IMR-90 (cell line): ENCODE data around the gene CHMP3. TPM values are rescaled to one million over a fixed set of nuclear protein-coding genes. Genes with fewer than 3 reads are reported as not detected.

Experiments
- ATAC-seq: fragments of 200-7000 bp; cut with Tn5 transposase; 2 replicates; pipeline ENCODE4 v1.9.1; 2020; ENCODE audit warnings: low read depth, mild to moderate bottlenecking, moderate library complexity
- BruUV-seq: library from RNA; stranded (reverse); fragments of 400-500 nt; replicated peaks from 2 replicates; lab custom pipeline; 2021; lab: Mats Ljungman, UMichigan
- CTCF ChIA-PET: fragments of 300-600 bp; formaldehyde crosslinking; extraction: SDS; loops from one replicate; lab custom pipeline; 2021; ENCODE audit warnings: antibody characterized with exemption; lab: Yijun Ruan, JAX
- POLR2A ChIA-PET: fragments of 300-600 bp; sonication (Branson Sonifier 250); formaldehyde crosslinking; loops from one replicate; lab custom pipeline; 2022; ENCODE audit warnings: antibody characterized with exemption; ENCODE audit not compliant: unreplicated experiment; lab: Charles Lee
- DNase-seq: peaks from one replicate; pipeline ENCODE4 v3.0.0; 2013
- H2AFZ ChIP-seq: replicated peaks from 2 replicates; pipeline ENCODE3; 2013; ENCODE audit warnings: low read length, mild to moderate bottlenecking; ENCODE audit not compliant: poor library complexity
- H2AK5ac ChIP-seq: 2 replicates; pipeline ENCODE4 v1.6.1; 2013; ENCODE audit warnings: low read depth, low read length, inconsistent platforms
- H2AK9ac ChIP-seq: replicated peaks from 2 replicates; pipeline ENCODE3; 2013; ENCODE audit warnings: mild to moderate bottlenecking, low read depth, low read length, moderate library complexity; ENCODE audit not compliant: poor library complexity
- H2BK120ac ChIP-seq: 2 replicates; pipeline ENCODE4 v1.6.1; 2013; ENCODE audit warnings: low read depth, low read length, inconsistent platforms
- H2BK15ac ChIP-seq: 3 replicates; pipeline ENCODE4 v1.6.1; 2013; ENCODE audit warnings: low read depth, low read length, inconsistent platforms
- H2BK20ac ChIP-seq: 2 replicates; pipeline ENCODE4 v1.6.1; 2013; ENCODE audit warnings: low read depth, mild to moderate bottlenecking, inconsistent platforms, low read length, moderate library complexity
- H2BK5ac ChIP-seq: 2 replicates; pipeline ENCODE4 v1.6.1; 2013; ENCODE audit warnings: mild to moderate bottlenecking, low read depth, low read length, inconsistent platforms; ENCODE audit not compliant: poor library complexity, severe bottlenecking
- H3K14ac ChIP-seq: replicated peaks from 2 replicates; pipeline ENCODE4 v1.6.1; 2013; ENCODE audit warnings: low read depth, low read length, inconsistent platforms
- H3K18ac ChIP-seq: 2 replicates; pipeline ENCODE4 v1.6.1; 2013; ENCODE audit warnings: low read depth, low read length, control low read depth
- H3K23ac ChIP-seq: 2 replicates; pipeline ENCODE4 v1.6.1; 2013; ENCODE audit warnings: low read depth, low read length, inconsistent platforms
- H3K27ac ChIP-seq: 2 replicates; pipeline ENCODE4 v1.5.1; 2013; ENCODE audit warnings: mild to moderate bottlenecking, control low read depth, low read length; ENCODE audit not compliant: insufficient read depth
- H3K27me3 ChIP-seq: 2 replicates; pipeline ENCODE4 v1.6.1; 2013; ENCODE audit warnings: low read length; ENCODE audit not compliant: control insufficient read depth, insufficient read depth
- H3K36me3 ChIP-seq: 2 replicates; pipeline ENCODE4 v1.6.1; 2013; ENCODE audit warnings: low read length, mixed read lengths; ENCODE audit not compliant: control insufficient read depth, insufficient read depth
- H3K4ac ChIP-seq: 2 replicates; pipeline ENCODE4 v1.6.1; 2013; ENCODE audit warnings: low read depth, low read length, inconsistent platforms
- H3K4me1 ChIP-seq: 2 replicates; pipeline ENCODE4 v1.6.1; 2013; ENCODE audit warnings: low read length, mixed read lengths; ENCODE audit not compliant: control insufficient read depth, insufficient read depth
- H3K4me2 ChIP-seq: 2 replicates; pipeline ENCODE4 v1.6.1; 2013; ENCODE audit warnings: low read depth, mild to moderate bottlenecking, control low read depth, low read length, moderate library complexity
- H3K4me3 ChIP-seq: 2 replicates; pipeline ENCODE4 v1.5.1; 2013; ENCODE audit warnings: low read depth, mild to moderate bottlenecking, control low read depth, low read length, moderate library complexity; ENCODE audit not compliant: insufficient read depth
- H3K56ac ChIP-seq: 2 replicates; pipeline ENCODE4 v1.6.1; 2013; ENCODE audit warnings: low read length, inconsistent platforms; ENCODE audit not compliant: insufficient read depth; ENCODE audit errors: extremely low read depth
- H3K79me1 ChIP-seq, 2 experiments: 2 replicates each; pipeline ENCODE4 v1.6.1; 2013; ENCODE audit warnings: low read length in 2 of 2, inconsistent platforms in 1 of 2, low read depth in 1 of 2
- H3K9ac ChIP-seq: 2 replicates; pipeline ENCODE4 v1.6.1; 2013; ENCODE audit warnings: low read depth, low read length, control low read depth
- H3K9me1 ChIP-seq: 2 replicates; pipeline ENCODE4 v1.6.1; 2013; ENCODE audit warnings: low read length, inconsistent platforms; ENCODE audit not compliant: insufficient read depth
- H3K9me3 ChIP-seq: 2 replicates; pipeline ENCODE4 v1.6.1; 2013; ENCODE audit warnings: low read length; ENCODE audit not compliant: control insufficient read depth, insufficient read depth
- H4K20me1 ChIP-seq: 2 replicates; pipeline ENCODE4 v1.6.1; 2013; ENCODE audit warnings: low read length, inconsistent platforms; ENCODE audit not compliant: insufficient read depth
- H4K5ac ChIP-seq: 2 replicates; pipeline ENCODE4 v1.6.1; 2013; ENCODE audit warnings: mild to moderate bottlenecking, low read depth, low read length, control low read depth
- H4K8ac ChIP-seq, 2 experiments: 2 replicates each; pipeline ENCODE4 v1.6.1; 2013; ENCODE audit warnings: low read depth in 2 of 2, low read length in 2 of 2, control low read depth in 1 of 2, inconsistent platforms in 1 of 2
- H4K91ac ChIP-seq: 2 replicates; pipeline ENCODE4 v1.6.1; 2013; ENCODE audit warnings: low read depth, low read length, inconsistent platforms; ENCODE audit not compliant: insufficient read depth
- BHLHE40 ChIP-seq: fragments of 150-350 bp; IDR thresholded peaks from 2 replicates; pipeline ENCODE4 v1.6.1; 2016; ENCODE audit warnings: mild to moderate bottlenecking, low read depth, low read length
- CEBPB ChIP-seq: IDR thresholded peaks from 2 replicates; pipeline ENCODE4 v1.6.1; 2012; ENCODE audit warnings: low read depth, low read length, improper control_type of control experiment
- CHD1 ChIP-seq: IDR thresholded peaks from 2 replicates; pipeline ENCODE4 v1.6.1; 2012; ENCODE audit warnings: low read depth, low read length, improper control_type of control experiment
- ELK1 ChIP-seq: fragments of 150-350 bp; IDR thresholded peaks from 2 replicates; pipeline ENCODE4 v1.6.1; 2016; ENCODE audit warnings: low read depth, mild to moderate bottlenecking, low read length, moderate library complexity, borderline replicate concordance
- MAFK ChIP-seq: IDR thresholded peaks from 2 replicates; pipeline ENCODE4 v1.6.1; 2012; ENCODE audit warnings: low read depth, low read length, improper control_type of control experiment
- MXI1 ChIP-seq: IDR thresholded peaks from 2 replicates; pipeline ENCODE4 v1.6.1; 2012; ENCODE audit warnings: low read depth, mild to moderate bottlenecking, low read length, moderate library complexity, borderline replicate concordance
- POLR2A ChIP-seq: IDR thresholded peaks from 2 replicates; pipeline ENCODE4 v1.6.1; 2012; ENCODE audit warnings: mild to moderate bottlenecking, low read depth, low read length
- RCOR1 ChIP-seq: IDR thresholded peaks from 2 replicates; pipeline ENCODE4 v1.6.1; 2012; ENCODE audit warnings: mild to moderate bottlenecking, low read length, improper control_type of control experiment; ENCODE audit not compliant: insufficient replicate concordance
- RFX5 ChIP-seq: IDR thresholded peaks from 2 replicates; pipeline ENCODE4 v1.8.0; 2012; ENCODE audit warnings: low read depth, mild to moderate bottlenecking, low read length, moderate library complexity
- USF2 ChIP-seq: fragments of 150-350 bp; IDR thresholded peaks from 2 replicates; pipeline ENCODE4 v1.6.1; 2017; ENCODE audit warnings: mild to moderate bottlenecking, antibody characterized with exemption, low read length, low read depth
- WGBS, 2 experiments: methylation state at CpG; one replicate each; pipeline versions ENCODE4 v1.1.5 to v1.1.7; 2013; ENCODE audit warnings: missing lambda C conversion rate in 2 of 2; ENCODE audit not compliant: insufficient read length in 1 of 2; ENCODE audit errors: extremely low coverage in 2 of 2; 5-methylcytosine and 5-hydroxymethylcytosine counted together
- dilution Hi-C: fragments of 300-500 bp; cut with HindIII; formaldehyde crosslinking; loops from one replicate; pipeline ENCODE4 v1.14.3; 2018; ENCODE audit warnings: low sequenced_read_pairs; ENCODE audit not compliant: unreplicated experiment
- in situ Hi-C: fragments of 300-500 bp; cut with MboI; formaldehyde crosslinking; loops from 3 replicates; pipeline ENCODE4 v1.14.3; 2019; ENCODE audit warnings: low sequenced_read_pairs, inconsistent platforms, mixed read lengths
- intact Hi-C: fragments of 100-400 bp; cut with micrococcal nuclease; formaldehyde crosslinking; loops from 2 replicates; pipeline ENCODE4 v1.10.0; 2022
- polyA plus RNA-seq, 3 experiments: library from polyadenylated mRNA; depleted of rRNA; stranded (reverse); fragments of >200 nt; gene quantifications; 2 replicates each; pipeline ENCODE4 v1.2.3, GENCODE V29; 2012; ENCODE audit warnings: low replicate concordance in 1 of 3
- total RNA-seq: library from RNA; depleted of rRNA; stranded (reverse); fragments of >200 nt; gene quantifications from 2 replicates; pipeline ENCODE4 v1.2.3, GENCODE V29; 2012

The CHMP3 gene
- total and polyA plus RNA-seq, 2 of the 4 experiments (the other 2 are of a cell fraction) = 38.4 to 84.6 TPM

- no peaks in the 10 kb centered on the region for H3K9me3 ChIP-seq
- dilution Hi-C loops (no loop called here), in situ Hi-C loops (no loop called here), intact Hi-C loops (no loop called here)
- H3K79me1 ChIP-seq = peaks cover 29 to 43% of the 10 kb centered on the region in 2 experiments
- ATAC-seq (no peak), DNase-seq (no peak)
- H4K20me1 ChIP-seq = peaks cover 11% of the 10 kb centered on the region
- H3K4me2 ChIP-seq = no peak overlapping the region
- H2BK15ac ChIP-seq = no peak overlapping the region
- no peak overlapping the region for H3K14ac ChIP-seq
- H3K9ac ChIP-seq = no peak overlapping the region
- CTCF ChIA-PET = no interaction called here
- H3K4me3 ChIP-seq = no peak overlapping the region
- H4K91ac ChIP-seq = no peak overlapping the region
- H2BK120ac ChIP-seq = no peak overlapping the region
- H3K27me3 ChIP-seq = no peaks in the 10 kb centered on the region
- no peak overlapping the region for H3K4ac ChIP-seq
- H3K27ac ChIP-seq = no peak overlapping the region
- H3K18ac ChIP-seq = no peak overlapping the region
- no peak overlapping the region for H2AK9ac ChIP-seq
- H3K23ac ChIP-seq = no peak overlapping the region
- 94% methylated on average over 3 of the region's 7 CpGs; no CpG with 5 or more reads in 1 of the 2 experiments for WGBS, 2 experiments
- no peak overlapping the region for H2AK5ac ChIP-seq
- no peak overlapping the region for H2BK20ac ChIP-seq
- POLR2A ChIA-PET = no interaction called here
- peaks cover 66% of the 10 kb centered on the region for H3K36me3 ChIP-seq
- H2AFZ ChIP-seq = no peak overlapping the region
- BruUV-seq = no TSS peak
- H3K9me1 ChIP-seq = peaks cover 5% of the 10 kb centered on the region
- TF ChIP-seq POLR2A = no peak
- no peak for TF ChIP-seq RFX5
- no peak for TF ChIP-seq BHLHE40
- no peak for TF ChIP-seq ELK1
- no peak for TF ChIP-seq MXI1
- no peak for TF ChIP-seq CHD1
- no peak for TF ChIP-seq USF2
- no peak for TF ChIP-seq MAFK
- no peak for TF ChIP-seq CEBPB
- TF ChIP-seq RCOR1 = no peak
- H3K4me1 ChIP-seq = peaks cover 6% of the 10 kb centered on the region; the same call in 1 of the 2 replicates
- no peak overlapping the region for H2BK5ac ChIP-seq
- no peak overlapping the region for H4K8ac ChIP-seq
- no peak overlapping the region for H4K5ac ChIP-seq
- no peak overlapping the region for H3K56ac ChIP-seq
Measured at GRCh38 chr2:86480105-86480504, 83.1 kb downstream of the CHMP3 start.
